MM.1S (cell line): Measurements from ENCODE around the gene CYP4F8.

Source experiments
- DNase-seq: peaks from one replicate; pipeline ENCODE4 v3.0.0-alpha.2; 2015
- H2AFZ ChIP-seq: fragments of 300-600 bp; sonication (generic); 2 replicates; pipeline ENCODE4 v1.6.0; 2016; ENCODE audit warnings: antibody characterized with exemption, low read length
- H3F3A ChIP-seq: fragments of 300-600 bp; sonication (generic); 2 replicates; pipeline ENCODE4 v1.6.1; 2016; ENCODE audit warnings: mild to moderate bottlenecking, antibody characterized with exemption, low read length, moderate library complexity, mixed read lengths; ENCODE audit not compliant: insufficient read depth
- H3K27ac ChIP-seq: fragments of 300-600 bp; sonication (generic); 2 replicates; pipeline ENCODE4 v1.5.1; 2016; ENCODE audit warnings: mild to moderate bottlenecking, low read length
- H3K27me3 ChIP-seq: fragments of 300-600 bp; sonication (generic); replicated peaks from 2 replicates; pipeline ENCODE4 v1.6.0; 2016; ENCODE audit warnings: low read length; ENCODE audit not compliant: insufficient read depth
- H3K36me3 ChIP-seq: fragments of 300-600 bp; sonication (generic); replicated peaks from 2 replicates; pipeline ENCODE4 v1.6.1; 2016; ENCODE audit warnings: mild to moderate bottlenecking, low read length, mixed read lengths; ENCODE audit not compliant: insufficient read depth
- H3K4me1 ChIP-seq: fragments of 300-600 bp; sonication (generic); 2 replicates; pipeline ENCODE4 v1.6.1; 2016; ENCODE audit warnings: low read length, mixed read lengths
- H3K4me2 ChIP-seq: fragments of 300-600 bp; sonication (generic); 2 replicates; pipeline ENCODE4 v1.6.0; 2016; ENCODE audit warnings: low read depth, low read length
- H3K4me3 ChIP-seq: fragments of 300-600 bp; sonication (generic); 2 replicates; pipeline ENCODE4 v1.5.1; 2016; ENCODE audit warnings: low read length, mixed read lengths
- H3K79me2 ChIP-seq: fragments of 300-600 bp; sonication (generic); 2 replicates; pipeline ENCODE4 v1.6.1; 2016; ENCODE audit warnings: mixed run types, low read length, mixed read lengths
- H3K9ac ChIP-seq: fragments of 300-600 bp; sonication (generic); 2 replicates; pipeline ENCODE4 v1.6.1; 2016; ENCODE audit warnings: low read length, mixed read lengths
- H3K9me2 ChIP-seq: fragments of 300-600 bp; sonication (generic); replicated peaks from 2 replicates; pipeline ENCODE4 v1.6.1; 2016; ENCODE audit warnings: mild to moderate bottlenecking, low read length, mixed read lengths; ENCODE audit not compliant: insufficient read depth
- H3K9me3 ChIP-seq: fragments of 300-600 bp; sonication (generic); replicated peaks from 2 replicates; pipeline ENCODE4 v1.6.1; 2016; ENCODE audit warnings: mild to moderate bottlenecking, low read length, mixed read lengths; ENCODE audit not compliant: insufficient read depth
- H4K20me1 ChIP-seq: fragments of 300-600 bp; sonication (generic); 2 replicates; pipeline ENCODE4 v1.6.1; 2016; ENCODE audit warnings: mild to moderate bottlenecking, low read length, moderate library complexity, mixed read lengths; ENCODE audit not compliant: insufficient read depth
- EZH2 ChIP-seq: fragments of 300-600 bp; sonication (generic); optimal IDR thresholded peaks from 2 replicates; pipeline ENCODE3; 2017; ENCODE audit warnings: low read depth, mild to moderate bottlenecking, antibody characterized with exemption, low read length, mixed read lengths
- EZH2phosphoT487 ChIP-seq: fragments of 300-600 bp; sonication (generic); IDR thresholded peaks from 2 replicates; pipeline ENCODE4 v1.6.1; 2018; ENCODE audit warnings: antibody characterized with exemption, low read length
- TF ChIP-seq, protein P1 (sequence below): fragments of 300-600 bp; sonication (generic); IDR thresholded peaks from 2 replicates; pipeline ENCODE4 v1.5.1; 2016; ENCODE audit warnings: antibody characterized with exemption, low read length, mixed read lengths

The CYP4F8 gene

DNA sequence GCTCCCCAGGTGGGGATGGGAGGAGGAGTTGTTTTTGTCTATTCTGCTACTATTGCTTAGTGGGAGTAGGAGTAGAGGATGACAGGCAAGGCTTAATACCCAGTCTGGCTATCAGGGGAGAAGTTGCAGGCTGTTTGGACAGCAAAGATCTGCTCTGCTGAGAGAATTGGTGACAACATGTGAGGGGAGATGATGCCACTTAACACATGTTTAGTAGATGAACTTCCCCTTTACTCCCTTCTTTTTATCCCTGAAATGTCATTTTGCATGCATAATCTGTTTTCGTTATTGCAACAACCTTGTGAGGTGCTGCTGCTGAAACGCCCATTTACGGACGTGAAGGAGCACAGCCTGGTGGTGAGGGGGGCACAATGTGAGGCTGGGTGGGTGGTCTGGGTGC lies 54.9 kb downstream of the CYP4F8 start:
- no peaks in the 10 kb centered on the region for H3K4me1 ChIP-seq
- no peaks in the 10 kb centered on the region for H3K9me2 ChIP-seq
- H3K36me3 ChIP-seq: no peaks in the 10 kb centered on the region
- H3K27me3 ChIP-seq: peaks cover 10% of the 10 kb centered on the region; the same call in 1 of the 2 replicates
- H2AFZ ChIP-seq: no peak overlapping the region
- H3K27ac ChIP-seq: no peak overlapping the region
- H3K9ac ChIP-seq: no peak overlapping the region
- no peaks in the 10 kb centered on the region for H4K20me1 ChIP-seq
- H3K79me2 ChIP-seq: no peaks in the 10 kb centered on the region
- TF ChIP-seq, protein P1, sequence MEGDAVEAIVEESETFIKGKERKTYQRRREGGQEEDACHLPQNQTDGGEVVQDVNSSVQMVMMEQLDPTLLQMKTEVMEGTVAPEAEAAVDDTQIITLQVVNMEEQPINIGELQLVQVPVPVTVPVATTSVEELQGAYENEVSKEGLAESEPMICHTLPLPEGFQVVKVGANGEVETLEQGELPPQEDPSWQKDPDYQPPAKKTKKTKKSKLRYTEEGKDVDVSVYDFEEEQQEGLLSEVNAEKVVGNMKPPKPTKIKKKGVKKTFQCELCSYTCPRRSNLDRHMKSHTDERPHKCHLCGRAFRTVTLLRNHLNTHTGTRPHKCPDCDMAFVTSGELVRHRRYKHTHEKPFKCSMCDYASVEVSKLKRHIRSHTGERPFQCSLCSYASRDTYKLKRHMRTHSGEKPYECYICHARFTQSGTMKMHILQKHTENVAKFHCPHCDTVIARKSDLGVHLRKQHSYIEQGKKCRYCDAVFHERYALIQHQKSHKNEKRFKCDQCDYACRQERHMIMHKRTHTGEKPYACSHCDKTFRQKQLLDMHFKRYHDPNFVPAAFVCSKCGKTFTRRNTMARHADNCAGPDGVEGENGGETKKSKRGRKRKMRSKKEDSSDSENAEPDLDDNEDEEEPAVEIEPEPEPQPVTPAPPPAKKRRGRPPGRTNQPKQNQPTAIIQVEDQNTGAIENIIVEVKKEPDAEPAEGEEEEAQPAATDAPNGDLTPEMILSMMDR: no peak
- no peak for TF ChIP-seq EZH2phosphoT487
- no peak for TF ChIP-seq EZH2
- no peaks in the 10 kb centered on the region for H3K9me3 ChIP-seq
- DNase-seq: no peak
- no peak overlapping the region for H3K4me2 ChIP-seq
- H3F3A ChIP-seq: no peaks in the 10 kb centered on the region
- H3K4me3 ChIP-seq: no peak overlapping the region

DNA sequence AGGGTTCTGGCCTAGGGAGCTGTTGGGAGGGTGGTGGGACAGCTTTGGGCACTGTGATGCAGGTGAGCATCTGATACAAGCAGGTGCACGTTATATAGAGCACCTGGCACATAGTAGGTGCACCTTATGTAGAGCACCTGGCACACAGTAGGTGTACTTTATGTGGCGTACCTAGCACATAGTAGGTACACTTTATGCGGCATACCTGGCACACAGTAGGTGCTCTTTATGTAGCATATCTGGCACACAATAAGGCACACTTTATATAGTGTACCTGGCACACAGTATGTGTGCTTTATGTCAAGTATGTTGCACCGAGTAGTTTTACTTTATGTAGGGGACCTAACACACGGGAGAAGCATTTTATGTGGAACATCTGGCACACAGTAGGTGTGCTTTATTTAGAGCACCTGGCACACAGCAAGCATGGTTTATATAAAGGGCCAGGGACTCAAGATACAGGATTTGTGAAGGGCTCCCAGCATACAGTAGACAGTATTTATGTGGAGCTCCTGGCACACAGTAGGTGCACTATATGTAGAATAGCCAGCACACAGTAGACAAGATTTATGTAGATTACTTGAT lies 56.3 kb downstream of the CYP4F8 start:
- H3K9me3 ChIP-seq: no peaks in the 10 kb centered on the region
- no peaks in the 10 kb centered on the region for H3F3A ChIP-seq
- H3K4me3 ChIP-seq: no peak overlapping the region
- no peak overlapping the region for H3K9ac ChIP-seq
- H3K4me1 ChIP-seq: no peaks in the 10 kb centered on the region
- H3K27me3 ChIP-seq: peaks cover 10% of the 10 kb centered on the region; the same call in 1 of the 2 replicates
- H3K9me2 ChIP-seq: no peaks in the 10 kb centered on the region
- H3K79me2 ChIP-seq: no peaks in the 10 kb centered on the region
- H3K36me3 ChIP-seq: no peaks in the 10 kb centered on the region
- no peak overlapping the region for H2AFZ ChIP-seq
- TF ChIP-seq EZH2phosphoT487: no peak
- TF ChIP-seq EZH2: no peak
- TF ChIP-seq, protein P1: no peak
- no peaks in the 10 kb centered on the region for H4K20me1 ChIP-seq
- H3K4me2 ChIP-seq: no peak overlapping the region
- H3K27ac ChIP-seq: no peak overlapping the region
- no peak for DNase-seq

DNA sequence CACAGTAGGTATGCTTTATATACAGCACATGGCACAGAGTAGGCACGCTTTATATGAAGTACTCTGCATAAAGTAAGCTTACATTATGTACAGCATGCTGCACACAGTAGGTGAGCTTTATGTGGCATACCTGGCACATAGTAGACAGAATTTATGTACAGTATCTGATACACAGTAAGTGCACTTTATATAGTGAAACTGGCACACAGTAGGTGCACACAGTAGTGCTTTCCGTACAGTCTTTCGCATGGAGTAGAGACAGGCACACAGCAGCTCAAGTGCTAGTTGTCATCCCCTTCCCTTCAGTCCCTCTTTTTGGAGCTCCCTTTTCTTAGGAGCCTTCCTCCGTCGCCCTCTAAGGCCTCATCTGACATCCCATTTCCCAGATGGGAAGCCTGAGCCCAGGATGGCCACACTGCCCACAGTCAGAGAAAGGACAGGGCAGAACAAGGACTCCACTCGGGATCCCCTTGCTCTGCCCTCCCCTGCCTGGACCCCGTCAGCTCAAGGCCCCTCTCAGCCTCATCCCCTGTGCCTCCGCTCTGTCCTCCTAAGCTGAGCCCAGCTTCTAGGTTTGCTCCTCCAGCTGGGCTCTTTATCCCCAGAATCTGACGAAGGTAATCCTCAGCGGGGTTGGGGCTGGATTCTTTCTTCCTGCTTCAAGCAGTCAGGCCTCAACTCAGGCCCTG lies 57.0 kb downstream of the CYP4F8 start:
- no peaks in the 10 kb centered on the region for H3K79me2 ChIP-seq
- H3K9me2 ChIP-seq: no peaks in the 10 kb centered on the region
- H3K4me2 ChIP-seq: no peak overlapping the region
- no peaks in the 10 kb centered on the region for H3K36me3 ChIP-seq
- no peaks in the 10 kb centered on the region for H3F3A ChIP-seq
- no peak overlapping the region for H3K9ac ChIP-seq
- H3K27ac ChIP-seq: no peak overlapping the region
- H3K4me3 ChIP-seq: no peak overlapping the region
- peaks cover 10% of the 10 kb centered on the region; the same call in 1 of the 2 replicates for H3K27me3 ChIP-seq
- H2AFZ ChIP-seq: no peak overlapping the region
- DNase-seq: no peak
- H3K9me3 ChIP-seq: no peaks in the 10 kb centered on the region
- no peaks in the 10 kb centered on the region for H4K20me1 ChIP-seq
- no peaks in the 10 kb centered on the region for H3K4me1 ChIP-seq
- TF ChIP-seq EZH2: no peak
- TF ChIP-seq, protein P1: no peak
